DLD1 (cell line): ENCODE results near the gene TMEM18.

Source experiments
- in situ Hi-C: cut with HindIII; loops from 2 replicates; pipeline ENCODE4 v1.10.0; 2017; ENCODE audit warnings: low sequenced_read_pairs

Gene TMEM18

GRCh38 chr2:674321-674985 lies 2.8 kb downstream of the TMEM18 start:
- in situ Hi-C loops: no loop called here

- in situ Hi-C loops: no loop called here
Observed at GRCh38 chr2:673615-674320, 3.4 kb downstream of the TMEM18 start.

GRCh38 chr2:673016-673415 lies 4.2 kb downstream of the TMEM18 start:
- in situ Hi-C loops: no loop called here

- in situ Hi-C loops: no loop called here
Observed at GRCh38 chr2:672606-672905, 4.7 kb downstream of the TMEM18 start.

GRCh38 chr2:671787-672605 lies 5.2 kb downstream of the TMEM18 start:
- in situ Hi-C loops: no loop called here

- in situ Hi-C loops: no loop called here
Observed at GRCh38 chr2:671072-671471, 6.1 kb downstream of the TMEM18 start.

GRCh38 chr2:670637-671036 lies 6.6 kb downstream of the TMEM18 start:
- in situ Hi-C loops: no loop called here

GRCh38 chr2:669323-669722 lies 7.9 kb downstream of the TMEM18 start:
- in situ Hi-C loops: no loop called here

GRCh38 chr2:668000-668398 lies 9.2 kb downstream of the TMEM18 start:
- in situ Hi-C loops: no loop called here

GRCh38 chr2:667332-667999 lies 9.7 kb downstream of the TMEM18 start:
- in situ Hi-C loops: no loop called here

GRCh38 chr2:666441-666840 lies 10.8 kb downstream of the TMEM18 start:
- in situ Hi-C loops: no loop called here

GRCh38 chr2:665340-666073 lies 11.7 kb downstream of the TMEM18 start:
- in situ Hi-C loops: no loop called here

GRCh38 chr2:664063-664462 lies 13.1 kb downstream of the TMEM18 start:
- in situ Hi-C loops: no loop called here

GRCh38 chr2:663221-663620 lies 14.0 kb downstream of the TMEM18 start:
- in situ Hi-C loops: no loop called here

- in situ Hi-C loops: no loop called here
Observed at GRCh38 chr2:661360-661635, 15.9 kb downstream of the TMEM18 start.

- in situ Hi-C loops: no loop called here
Observed at GRCh38 chr2:660586-661359, 16.4 kb downstream of the TMEM18 start.

- in situ Hi-C loops: no loop called here
Observed at GRCh38 chr2:660029-660428, 17.2 kb downstream of the TMEM18 start.

- in situ Hi-C loops: no loop called here
Observed at GRCh38 chr2:658426-658825, 18.8 kb downstream of the TMEM18 start.

- in situ Hi-C loops: no loop called here
Observed at GRCh38 chr2:657766-658165, 19.4 kb downstream of the TMEM18 start.

GRCh38 chr2:656676-657075 lies 20.5 kb downstream of the TMEM18 start:
- in situ Hi-C loops: no loop called here
